ENCODE data around the gene TCAIM.

TCAIM gene

GRCh38 chr3:44338010-44338827, at the start of gene TCAIM:
Gene TCAIM, plus strand, starts transcription at chr3:44338766. Its CDS starts 16,017 bp downstream, at chr3:44354783.
- Histone ChIP-seq H3K9ac (ENCODE audit: low read length) (peak within 1 kb of the TSS; percentile 94), H3K4me3 (ENCODE audit: low read depth, low read length) (peak within 1 kb of the TSS; percentile 78), H3K9me3 (ENCODE audit: control insufficient read depth, insufficient read depth, low read depth, low read length) (no peaks in the 10 kb centered on the region), H3K4me1 (ENCODE audit: control insufficient read depth, insufficient read depth, low read length) (peaks cover 16% of the 10 kb centered on the region; the same call in 1 of the 2 replicates), H3K36me3 (ENCODE audit: control insufficient read depth, insufficient read depth, low read length) (no peaks in the 10 kb centered on the region), H3K27ac (ENCODE audit: low read depth, low read length) (peak within 1 kb of the TSS; percentile 89), H3K27me3 (ENCODE audit: control insufficient read depth, insufficient read depth, low read length) (no peaks in the 10 kb centered on the region)

DNA sequence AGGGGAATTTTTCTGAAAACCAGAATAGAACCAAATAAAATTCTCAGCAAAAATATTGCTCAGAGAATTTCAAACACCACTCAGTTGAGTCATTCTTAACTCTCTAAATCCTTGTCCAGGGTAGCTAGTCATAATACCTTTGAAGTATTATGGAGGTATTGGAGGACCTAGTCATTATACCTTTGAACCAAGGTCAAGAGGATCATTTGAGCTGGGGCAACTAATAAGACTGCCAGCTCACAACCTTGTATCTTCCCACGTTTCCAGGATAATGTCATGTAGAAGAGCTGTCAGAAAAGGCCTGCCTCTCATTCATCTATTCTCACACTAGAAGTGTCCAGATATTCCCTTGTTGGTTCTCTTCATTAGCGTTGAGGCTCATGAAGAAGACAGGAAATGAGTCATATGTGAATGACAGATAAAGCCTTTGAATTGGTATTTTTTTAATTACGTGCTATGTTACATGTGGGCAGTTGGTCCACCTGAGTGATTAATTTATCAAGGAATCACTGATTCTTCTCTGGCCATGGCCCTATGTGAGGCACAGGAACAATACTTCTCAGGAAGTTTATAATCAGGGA, 48.6 kb upstream of the TCAIM start:
- Histone ChIP-seq H3K36me3 (ENCODE audit: control insufficient read depth, insufficient read depth, low read length) (no peaks in the 10 kb centered on the region), H3K27me3 (ENCODE audit: control insufficient read depth, insufficient read depth, low read length) (no peaks in the 10 kb centered on the region), H3K4me3 (ENCODE audit: low read depth, low read length) (no peak overlapping the region), H3K27ac (ENCODE audit: low read depth, low read length) (no peak overlapping the region), H3K4me1 (ENCODE audit: control insufficient read depth, insufficient read depth, low read length) (no peaks in the 10 kb centered on the region), H3K9me3 (ENCODE audit: control insufficient read depth, insufficient read depth, low read depth, low read length) (no peaks in the 10 kb centered on the region), H3K9ac (ENCODE audit: low read length) (no peak overlapping the region)

DNA sequence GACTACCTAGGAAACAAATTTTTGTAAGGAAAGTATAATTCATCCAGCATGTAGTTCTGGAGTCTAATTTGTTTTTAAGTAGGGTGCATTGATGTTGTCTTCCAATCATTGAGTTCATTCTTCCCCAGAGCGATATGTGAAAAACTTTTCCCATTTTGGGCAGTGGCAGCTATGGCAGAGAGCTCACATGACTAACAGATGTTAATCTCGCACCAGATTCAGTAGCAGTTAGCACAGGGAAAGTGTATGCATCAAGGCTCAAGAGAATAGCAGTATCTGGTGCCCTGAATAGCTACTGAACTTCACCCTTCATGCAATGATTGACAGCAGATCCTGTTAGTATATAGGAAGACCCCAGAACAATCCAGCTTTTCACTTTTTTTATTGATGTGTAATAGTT, 46.3 kb upstream of the TCAIM start:
- Histone ChIP-seq H3K9ac (ENCODE audit: low read length) (no peak overlapping the region), H3K4me3 (ENCODE audit: low read depth, low read length) (no peak overlapping the region), H3K4me1 (ENCODE audit: control insufficient read depth, insufficient read depth, low read length) (no peaks in the 10 kb centered on the region), H3K27ac (ENCODE audit: low read depth, low read length) (no peak overlapping the region), H3K27me3 (ENCODE audit: control insufficient read depth, insufficient read depth, low read length) (no peaks in the 10 kb centered on the region), H3K9me3 (ENCODE audit: control insufficient read depth, insufficient read depth, low read depth, low read length) (no peaks in the 10 kb centered on the region), H3K36me3 (ENCODE audit: control insufficient read depth, insufficient read depth, low read length) (no peaks in the 10 kb centered on the region)

DNA sequence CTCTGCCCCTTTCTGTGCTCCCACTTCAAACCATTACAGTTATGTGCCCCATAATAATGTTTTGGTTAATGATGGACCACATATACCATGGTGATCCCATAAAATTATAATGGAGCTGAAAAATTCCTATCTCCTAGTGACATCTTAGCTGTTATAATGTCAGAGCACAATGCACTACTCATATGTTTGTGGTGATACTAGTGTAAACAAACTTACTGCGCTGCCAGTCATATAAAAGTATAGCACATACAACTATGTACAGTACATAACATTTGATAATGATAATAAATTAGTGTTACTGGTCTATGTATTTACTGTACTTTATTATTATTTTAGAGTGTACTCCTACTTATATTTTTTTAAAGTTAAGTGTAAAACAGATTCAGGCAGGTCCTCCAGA, 45.6 kb upstream of the TCAIM start:
- Histone ChIP-seq H3K27ac (ENCODE audit: low read depth, low read length) (no peak overlapping the region), H3K4me3 (ENCODE audit: low read depth, low read length) (no peak overlapping the region), H3K9ac (ENCODE audit: low read length) (no peak overlapping the region), H3K4me1 (ENCODE audit: control insufficient read depth, insufficient read depth, low read length) (no peaks in the 10 kb centered on the region), H3K27me3 (ENCODE audit: control insufficient read depth, insufficient read depth, low read length) (no peaks in the 10 kb centered on the region), H3K9me3 (ENCODE audit: control insufficient read depth, insufficient read depth, low read depth, low read length) (no peaks in the 10 kb centered on the region), H3K36me3 (ENCODE audit: control insufficient read depth, insufficient read depth, low read length) (no peaks in the 10 kb centered on the region)

GRCh38 chr3:44297255-44297654, 41.3 kb upstream of the TCAIM start:
- no peaks in the 10 kb centered on the region for H3K36me3 ChIP-seq (ENCODE audit: control insufficient read depth, insufficient read depth, low read length)
- no peak overlapping the region for H3K27ac ChIP-seq (ENCODE audit: low read depth, low read length)
- no peaks in the 10 kb centered on the region for H3K9me3 ChIP-seq (ENCODE audit: control insufficient read depth, insufficient read depth, low read depth, low read length)
- H3K4me1 ChIP-seq (ENCODE audit: control insufficient read depth, insufficient read depth, low read length), result no peaks in the 10 kb centered on the region
- no peak overlapping the region for H3K4me3 ChIP-seq (ENCODE audit: low read depth, low read length)
- no peak overlapping the region for H3K9ac ChIP-seq (ENCODE audit: low read length)
- no peaks in the 10 kb centered on the region for H3K27me3 ChIP-seq (ENCODE audit: control insufficient read depth, insufficient read depth, low read length)

- Histone ChIP-seq H3K27ac (ENCODE audit: low read depth, low read length) (no peak overlapping the region), H3K9ac (ENCODE audit: low read length) (no peak overlapping the region), H3K4me3 (ENCODE audit: low read depth, low read length) (no peak overlapping the region), H3K36me3 (ENCODE audit: control insufficient read depth, insufficient read depth, low read length) (no peaks in the 10 kb centered on the region), H3K27me3 (ENCODE audit: control insufficient read depth, insufficient read depth, low read length) (no peaks in the 10 kb centered on the region), H3K9me3 (ENCODE audit: control insufficient read depth, insufficient read depth, low read depth, low read length) (no peaks in the 10 kb centered on the region), H3K4me1 (ENCODE audit: control insufficient read depth, insufficient read depth, low read length) (no peaks in the 10 kb centered on the region)
Measured at GRCh38 chr3:44301746-44302145, 36.8 kb upstream of the TCAIM start.

GRCh38 chr3:44309500-44309899, 29.1 kb upstream of the TCAIM start:
- no peak overlapping the region for H3K27ac ChIP-seq (ENCODE audit: low read depth, low read length)
- H3K9me3 ChIP-seq (ENCODE audit: control insufficient read depth, insufficient read depth, low read depth, low read length), result no peaks in the 10 kb centered on the region
- H3K4me1 ChIP-seq (ENCODE audit: control insufficient read depth, insufficient read depth, low read length), result no peaks in the 10 kb centered on the region
- H3K4me3 ChIP-seq (ENCODE audit: low read depth, low read length), result no peak overlapping the region
- H3K9ac ChIP-seq (ENCODE audit: low read length), result no peak overlapping the region
- no peaks in the 10 kb centered on the region for H3K36me3 ChIP-seq (ENCODE audit: control insufficient read depth, insufficient read depth, low read length)
- no peaks in the 10 kb centered on the region for H3K27me3 ChIP-seq (ENCODE audit: control insufficient read depth, insufficient read depth, low read length)

DNA sequence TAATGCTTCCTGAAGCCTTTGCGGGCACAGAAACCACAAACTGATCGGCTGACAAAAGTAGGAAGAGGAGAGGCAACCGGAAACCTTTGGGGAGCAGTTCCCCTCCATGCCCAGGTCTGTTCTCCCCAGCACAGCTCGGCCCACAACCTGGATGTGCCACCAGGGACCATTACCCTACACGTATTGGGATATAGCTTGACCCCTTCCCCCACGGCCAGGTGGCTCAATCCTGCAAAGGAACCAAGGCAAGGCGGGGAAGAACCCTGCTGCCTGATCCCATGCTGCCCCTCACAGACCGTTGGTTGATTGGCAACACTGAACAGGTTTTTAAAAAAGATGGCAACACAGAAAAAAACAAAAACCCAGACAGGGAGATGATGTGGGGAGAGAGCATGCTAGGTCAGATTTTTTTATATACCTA, 19.7 kb upstream of the TCAIM start:
- Histone ChIP-seq H3K4me1 (ENCODE audit: control insufficient read depth, insufficient read depth, low read length) (no peaks in the 10 kb centered on the region), H3K27me3 (ENCODE audit: control insufficient read depth, insufficient read depth, low read length) (no peaks in the 10 kb centered on the region), H3K9ac (ENCODE audit: low read length) (no peak overlapping the region), H3K4me3 (ENCODE audit: low read depth, low read length) (no peak overlapping the region), H3K36me3 (ENCODE audit: control insufficient read depth, insufficient read depth, low read length) (no peaks in the 10 kb centered on the region), H3K9me3 (ENCODE audit: control insufficient read depth, insufficient read depth, low read depth, low read length) (no peaks in the 10 kb centered on the region), H3K27ac (ENCODE audit: low read depth, low read length) (no peak overlapping the region)

GRCh38 chr3:44321335-44321734, 17.2 kb upstream of the TCAIM start:
- Histone ChIP-seq H3K27ac (ENCODE audit: low read depth, low read length) (no peak overlapping the region), H3K4me3 (ENCODE audit: low read depth, low read length) (no peak overlapping the region), H3K27me3 (ENCODE audit: control insufficient read depth, insufficient read depth, low read length) (no peaks in the 10 kb centered on the region), H3K9ac (ENCODE audit: low read length) (no peak overlapping the region), H3K4me1 (ENCODE audit: control insufficient read depth, insufficient read depth, low read length) (no peaks in the 10 kb centered on the region), H3K9me3 (ENCODE audit: control insufficient read depth, insufficient read depth, low read depth, low read length) (no peaks in the 10 kb centered on the region), H3K36me3 (ENCODE audit: control insufficient read depth, insufficient read depth, low read length) (no peaks in the 10 kb centered on the region)

DNA sequence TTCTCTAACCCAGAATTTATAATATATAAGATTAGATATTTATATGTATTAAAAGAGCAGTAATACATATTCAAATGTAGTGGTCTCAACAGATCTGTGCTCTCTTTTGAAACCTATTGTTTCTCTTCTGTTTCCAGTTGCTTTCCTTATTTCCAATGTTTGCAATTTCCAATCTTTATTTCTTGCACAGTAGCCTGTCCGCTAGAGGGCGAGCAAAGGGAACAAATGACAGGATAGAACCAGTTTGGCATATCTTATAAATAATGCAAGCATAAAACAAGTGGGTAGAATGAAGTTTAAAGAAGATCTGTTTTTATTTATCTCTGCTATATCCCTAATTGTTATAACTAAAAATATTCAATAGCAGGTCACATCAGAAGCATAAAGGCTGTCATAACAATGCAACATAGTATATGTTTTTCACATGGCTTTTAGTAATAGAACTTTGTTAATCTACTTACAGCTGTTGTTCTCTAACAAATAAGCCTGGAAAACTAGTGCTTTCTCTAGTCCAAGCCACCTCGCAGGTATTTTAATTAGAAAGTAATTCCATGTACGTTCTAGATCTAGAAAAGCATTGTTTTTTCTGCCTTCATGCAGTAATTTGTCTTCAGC, 15.1 kb upstream of the TCAIM start:
- H3K27me3 ChIP-seq (ENCODE audit: control insufficient read depth, insufficient read depth, low read length), result no peaks in the 10 kb centered on the region
- no peaks in the 10 kb centered on the region for H3K4me1 ChIP-seq (ENCODE audit: control insufficient read depth, insufficient read depth, low read length)
- H3K9me3 ChIP-seq (ENCODE audit: control insufficient read depth, insufficient read depth, low read depth, low read length), result no peaks in the 10 kb centered on the region
- no peak overlapping the region for H3K27ac ChIP-seq (ENCODE audit: low read depth, low read length)
- no peak overlapping the region for H3K9ac ChIP-seq (ENCODE audit: low read length)
- H3K4me3 ChIP-seq (ENCODE audit: low read depth, low read length), result no peak overlapping the region
- no peaks in the 10 kb centered on the region for H3K36me3 ChIP-seq (ENCODE audit: control insufficient read depth, insufficient read depth, low read length)

- Histone ChIP-seq H3K4me3 (ENCODE audit: low read depth, low read length) (no peak overlapping the region), H3K27ac (ENCODE audit: low read depth, low read length) (no peak overlapping the region), H3K4me1 (ENCODE audit: control insufficient read depth, insufficient read depth, low read length) (no peaks in the 10 kb centered on the region), H3K36me3 (ENCODE audit: control insufficient read depth, insufficient read depth, low read length) (no peaks in the 10 kb centered on the region), H3K9ac (ENCODE audit: low read length) (no peak overlapping the region), H3K27me3 (ENCODE audit: control insufficient read depth, insufficient read depth, low read length) (no peaks in the 10 kb centered on the region), H3K9me3 (ENCODE audit: control insufficient read depth, insufficient read depth, low read depth, low read length) (no peaks in the 10 kb centered on the region)
Measured at GRCh38 chr3:44324584-44324983, 14.0 kb upstream of the TCAIM start.

All from HUES6 (cell line).